Activated CD4-positive, alpha-beta T cell treated with anti-CD3 and anti-CD28 coated beads, Interleukin-2, amount 50 U/mL, for 16 hours (primary cell): ENCODE results near the gene FTCD.
A peak's percentile ranks its signal among the peaks of the same experiment; 100 is the strongest.
"Not testable (repeated sequence)": the region's sequence is repeated elsewhere in the genome, so short reads cannot be mapped to it uniquely, and the experiment has no call there.

Experiments
- DNase-seq: peaks from one replicate; pipeline ENCODE4 v3.0.0-alpha.2; 2020

The FTCD gene

GRCh38 chr21:46188226-46189212, 33.1 kb upstream of the FTCD start:
- DNase-seq = no peak

DNA sequence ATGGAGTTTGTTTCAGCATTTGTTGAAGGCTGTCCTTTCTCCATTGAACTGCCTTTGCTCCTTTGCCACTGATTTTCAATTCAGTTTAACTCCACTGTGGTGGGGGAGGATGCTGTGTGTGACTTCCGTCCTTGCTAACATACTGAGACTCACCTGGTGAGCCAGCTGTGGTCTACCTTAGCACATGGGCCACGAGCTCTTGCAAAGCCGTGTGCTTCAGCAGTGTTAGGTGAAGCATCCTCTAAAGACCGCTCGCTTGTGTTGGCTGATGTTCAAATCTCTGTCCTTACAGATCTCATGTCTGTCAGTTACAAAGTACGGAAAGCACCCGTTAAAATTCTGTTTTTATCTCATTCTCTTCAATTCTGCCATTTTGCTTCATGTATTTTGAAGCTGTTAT, 32.4 kb upstream of the FTCD start:
- no peak for DNase-seq

GRCh38 chr21:46187261-46187660, 31.9 kb upstream of the FTCD start:
- DNase-seq = no peak

GRCh38 chr21:46185716-46186115, 30.3 kb upstream of the FTCD start:
- no peak for DNase-seq

GRCh38 chr21:46184625-46185555, 29.5 kb upstream of the FTCD start:
- DNase-seq = peak; percentile 60

GRCh38 chr21:46183910-46184624, 28.7 kb upstream of the FTCD start, which contains the start of gene SPATC1L:
Gene SPATC1L, minus strand, starts transcription at chr21:46184459. Its CDS starts 1,643 bp downstream, at chr21:46182816.
- DNase-seq = peak; percentile 51

- not testable (repeated sequence) for DNase-seq
These were observed 28.0 kb upstream of the FTCD start for GRCh38 chr21:46183337-46183909.

DNA sequence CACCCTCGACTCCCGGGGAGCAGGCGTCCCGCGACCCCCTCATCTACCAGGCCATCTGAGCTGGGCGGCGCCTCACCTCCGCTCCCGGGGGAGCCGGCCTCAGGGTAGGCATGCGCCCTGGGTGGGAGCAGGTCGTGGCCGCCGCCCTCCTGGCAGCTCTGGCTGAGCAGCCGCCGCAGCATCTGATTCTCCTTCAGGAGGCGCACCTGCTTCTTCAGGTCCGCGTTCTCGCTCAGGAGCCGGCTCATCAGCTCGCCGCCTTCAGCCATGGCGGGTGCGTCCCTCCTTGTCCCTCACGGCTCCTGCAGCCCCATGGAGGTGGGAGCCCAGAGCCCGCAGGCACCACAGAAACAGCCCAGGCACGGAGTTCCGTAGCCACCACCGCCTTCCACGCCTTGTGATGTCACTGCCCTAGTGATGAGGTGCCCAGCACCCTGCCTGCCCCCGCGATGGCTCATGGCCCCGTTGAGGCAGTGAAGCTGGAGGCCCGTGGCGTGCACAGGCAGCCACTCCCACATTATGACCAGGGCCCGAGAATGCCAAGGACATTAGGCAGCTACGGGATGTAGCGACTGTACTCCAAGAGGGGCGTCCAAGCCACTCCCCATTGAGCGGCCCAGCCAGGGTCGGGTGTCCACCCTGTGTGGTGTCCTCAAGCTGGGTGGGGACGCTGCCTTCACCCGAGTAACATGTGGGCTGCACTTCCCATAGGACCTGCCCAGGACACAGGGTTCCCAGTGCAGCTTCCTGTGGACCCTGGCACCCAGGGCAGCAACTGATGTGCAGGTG, 27.4 kb upstream of the FTCD start:
- DNase-seq = no peak

- no peak for DNase-seq
These were observed 26.7 kb upstream of the FTCD start for GRCh38 chr21:46181953-46182547.

DNA sequence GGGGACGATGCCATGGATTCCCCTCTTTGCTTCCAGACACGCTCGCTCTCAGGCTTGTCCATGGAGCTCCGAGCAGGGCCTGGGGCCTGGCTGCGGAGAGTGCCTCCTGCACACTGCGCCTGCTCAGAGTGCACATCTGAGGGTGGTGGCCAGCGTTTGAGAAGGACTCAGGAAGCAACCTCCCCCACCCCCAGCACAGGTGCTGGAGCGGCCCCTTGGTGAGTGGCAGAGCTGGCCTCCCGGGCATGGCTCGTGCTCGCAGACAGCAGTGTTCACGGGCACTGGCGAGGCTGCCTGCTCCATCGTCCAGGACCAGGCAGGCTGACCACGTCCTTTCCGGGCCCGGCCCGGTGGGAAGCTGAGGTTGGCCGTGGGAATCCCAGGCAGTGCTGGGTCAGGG, 26.1 kb upstream of the FTCD start:
- no peak for DNase-seq

DNA sequence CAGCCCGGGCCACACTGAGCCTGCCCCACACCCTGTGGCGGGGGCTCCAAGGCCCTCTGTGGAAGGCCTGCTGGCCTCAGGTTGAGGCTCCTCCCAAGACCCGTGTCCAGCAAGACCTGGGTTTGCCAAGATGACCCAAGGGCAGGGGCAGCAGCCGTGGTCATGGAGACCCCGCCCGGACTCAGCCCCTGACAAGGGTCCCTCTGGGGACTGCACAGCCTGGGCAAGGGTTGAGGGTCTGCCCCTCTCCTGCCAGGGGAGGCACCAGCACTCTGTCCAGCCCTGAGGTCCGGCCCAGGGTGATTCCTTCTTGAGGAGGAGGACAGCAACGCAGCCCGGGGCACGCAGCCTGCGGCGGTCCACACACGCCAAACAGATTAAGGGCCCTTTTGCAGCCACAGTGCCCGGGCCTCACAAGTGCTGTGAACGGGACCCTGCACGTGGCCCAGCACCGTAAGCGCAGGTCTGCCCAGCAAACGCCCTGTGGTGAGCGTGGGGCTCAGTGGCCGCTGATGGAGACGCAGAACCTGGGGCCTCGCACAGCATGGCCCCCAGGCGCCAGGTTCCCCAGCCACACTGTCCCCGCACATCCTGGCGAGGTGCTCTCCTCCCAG, 25.5 kb upstream of the FTCD start:
- DNase-seq = no peak

DNA sequence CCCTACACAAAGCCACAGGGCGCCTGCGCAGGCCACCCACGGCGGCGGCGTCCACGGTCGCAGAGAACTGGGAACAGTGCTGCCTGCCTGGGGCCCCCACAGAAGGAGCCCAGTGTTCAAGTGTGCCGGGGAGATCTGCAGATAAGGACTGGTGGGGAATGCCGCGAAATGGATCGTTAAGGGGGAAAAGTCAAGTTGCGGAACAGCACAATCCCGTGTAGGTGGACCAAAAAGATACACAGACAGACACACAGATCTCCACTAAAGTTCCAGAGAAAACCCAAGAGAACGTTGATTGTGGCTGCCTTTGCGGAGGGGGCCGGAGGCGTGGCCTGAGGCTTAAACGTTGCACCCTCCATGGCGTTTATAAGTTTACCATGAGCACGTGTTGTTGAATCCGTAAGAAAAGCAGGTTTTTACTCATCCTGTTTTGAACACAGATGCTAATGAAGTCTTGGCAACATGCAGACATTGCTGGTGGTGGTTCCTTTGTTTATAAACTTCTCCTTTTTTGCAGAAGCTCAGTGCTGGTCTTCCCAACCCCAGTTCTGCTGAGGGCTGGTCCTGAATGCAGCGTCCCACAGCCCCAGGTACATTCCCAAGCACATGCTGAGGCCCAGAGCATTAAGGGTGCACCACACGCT, 24.8 kb upstream of the FTCD start:
- DNase-seq = no peak

DNA sequence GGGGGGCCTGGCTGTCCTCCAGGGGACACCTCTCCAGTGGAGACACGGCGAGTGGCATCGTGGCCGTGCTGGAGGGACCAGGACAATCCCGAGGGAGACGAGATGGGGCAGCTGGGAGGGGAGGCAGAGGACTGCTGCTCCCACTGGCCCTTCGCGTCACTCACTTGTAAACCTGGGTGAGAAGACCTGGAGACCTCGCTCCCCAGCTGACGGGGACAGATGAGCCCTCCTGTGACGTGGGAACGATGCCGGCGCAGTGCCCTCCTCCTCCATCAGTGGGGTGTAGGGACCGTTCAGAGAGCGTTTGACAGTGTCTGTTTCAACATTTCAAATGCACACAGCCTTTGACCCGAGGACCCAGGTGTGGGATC, 24.3 kb upstream of the FTCD start:
- no peak for DNase-seq

DNA sequence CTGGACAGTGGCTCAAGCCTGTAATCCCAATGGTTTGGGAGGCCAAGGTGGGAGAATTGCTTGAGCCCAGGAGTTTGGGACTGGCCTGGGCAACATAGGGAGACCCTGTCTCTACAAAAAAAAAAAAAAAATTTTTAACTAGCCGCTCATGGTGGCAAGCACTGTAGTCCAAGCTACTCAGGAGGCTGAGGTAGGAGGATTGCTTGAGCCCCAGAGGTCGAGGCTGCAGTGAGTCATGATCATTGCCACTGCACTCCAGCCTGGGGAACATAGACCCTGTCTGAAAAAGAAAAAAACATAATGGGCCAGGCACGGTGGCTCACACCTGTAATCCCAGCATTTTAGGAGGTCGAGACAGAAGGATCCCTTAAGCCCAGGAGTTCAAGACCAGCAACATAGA, 23.6 kb upstream of the FTCD start:
- no peak for DNase-seq

GRCh38 chr21:46176443-46177129, 21.2 kb upstream of the FTCD start:
- not testable (repeated sequence) for DNase-seq

GRCh38 chr21:46173573-46173972, 18.2 kb upstream of the FTCD start:
- no peak for DNase-seq

- DNase-seq = no peak
These were observed 17.6 kb upstream of the FTCD start for GRCh38 chr21:46172863-46173528.

DNA sequence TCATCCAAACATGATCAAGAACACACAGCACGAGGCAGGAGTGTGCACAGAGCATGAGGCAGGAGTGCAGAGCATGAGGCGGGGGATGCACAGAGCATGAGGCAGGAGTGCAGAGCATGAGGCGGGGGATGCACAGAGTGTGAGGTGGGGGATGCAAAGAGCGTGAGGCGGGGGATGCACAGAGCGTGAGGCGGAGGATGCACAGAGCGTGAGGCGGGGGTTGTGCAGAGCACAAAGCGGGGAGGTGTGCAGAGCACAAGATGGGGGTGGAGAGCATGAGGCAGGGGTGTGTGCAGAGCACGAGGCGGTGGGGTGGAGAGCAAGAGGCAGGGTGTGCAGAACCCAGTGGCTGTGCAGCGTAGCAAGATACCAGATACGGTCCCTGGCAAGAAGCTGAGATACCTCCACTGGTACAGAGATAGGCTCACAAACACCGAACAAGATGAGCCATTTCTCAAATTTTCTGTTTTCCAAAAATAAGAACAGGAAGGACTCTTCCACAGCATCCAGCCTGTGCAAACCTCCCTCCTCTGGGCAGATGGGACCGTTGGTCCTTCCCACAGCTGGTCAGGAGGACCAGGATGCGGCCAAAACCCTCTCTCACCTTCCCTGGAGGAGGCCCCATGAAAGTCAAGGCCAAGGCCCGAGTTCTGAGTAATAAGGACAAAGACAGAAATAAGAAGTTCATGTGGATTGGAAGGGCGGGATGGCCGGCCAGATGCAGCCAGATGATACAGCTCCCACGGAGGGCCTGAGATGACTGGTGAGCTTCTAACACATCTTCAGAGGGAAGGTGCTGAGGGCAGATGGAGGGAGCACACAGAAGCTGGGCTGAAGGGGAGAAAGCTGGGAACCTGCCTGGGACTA, 16.9 kb upstream of the FTCD start:
- DNase-seq = no peak
